ENCODE data around the gene IL1RL1.

The IL1RL1 gene

DNA sequence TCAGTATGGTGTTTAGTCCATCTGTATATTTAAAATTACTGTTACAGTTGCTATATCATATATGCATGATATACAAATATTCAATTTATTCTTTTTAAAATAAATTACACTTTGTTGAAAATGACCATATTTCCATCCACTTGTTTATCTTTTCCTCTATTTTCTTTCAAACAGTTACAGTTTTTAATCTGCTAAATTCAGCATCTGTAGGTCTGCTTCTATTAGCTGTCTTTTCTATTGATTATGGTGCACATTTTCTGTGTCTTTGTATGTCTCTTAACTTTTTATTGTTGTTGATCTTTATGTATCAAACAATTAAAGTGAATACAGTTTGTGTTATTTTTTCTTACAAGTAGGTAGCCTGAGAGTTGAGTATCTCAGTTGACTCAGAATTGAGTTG lies 72.4 kb downstream of the IL1RL1 start:
- no peak for DNase-seq

- DNase-seq = no peak
Observed at GRCh38 chr2:102385522-102385921, 74.2 kb downstream of the IL1RL1 start.

- DNase-seq = no peak
Observed at GRCh38 chr2:102386004-102386403, 74.6 kb downstream of the IL1RL1 start.

DNA sequence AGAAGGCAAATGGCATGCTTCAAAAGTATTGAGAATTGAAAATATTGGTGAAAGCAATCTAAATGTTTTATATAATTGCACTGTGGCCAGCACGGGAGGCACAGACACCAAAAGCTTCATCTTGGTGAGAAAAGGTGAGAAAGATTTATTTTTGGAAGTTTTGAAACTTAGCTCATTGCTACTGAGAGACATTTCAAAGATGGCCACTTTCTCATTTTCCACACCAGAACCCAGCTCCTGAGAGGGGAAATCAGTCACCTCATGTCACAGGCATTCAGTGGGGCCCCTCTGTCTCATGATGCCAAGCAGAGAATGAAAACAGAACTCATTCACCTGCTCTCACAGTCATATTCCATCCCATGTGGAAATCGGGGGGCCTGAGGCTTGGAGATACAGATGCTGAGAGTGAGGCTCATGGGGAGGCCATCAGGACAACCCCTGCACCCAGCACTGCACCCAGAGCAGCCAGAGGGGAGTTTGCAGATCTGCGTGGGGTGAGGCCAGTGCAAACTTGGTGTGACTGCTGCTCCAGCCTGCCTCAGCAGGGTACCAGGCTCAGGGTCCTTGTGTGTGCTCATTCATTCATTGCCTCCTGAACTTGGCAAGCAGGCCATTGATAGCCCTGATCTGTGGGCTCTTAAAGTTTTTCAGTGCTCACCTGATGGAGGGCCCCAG lies 75.6 kb downstream of the IL1RL1 start:
- no peak for DNase-seq

DNA sequence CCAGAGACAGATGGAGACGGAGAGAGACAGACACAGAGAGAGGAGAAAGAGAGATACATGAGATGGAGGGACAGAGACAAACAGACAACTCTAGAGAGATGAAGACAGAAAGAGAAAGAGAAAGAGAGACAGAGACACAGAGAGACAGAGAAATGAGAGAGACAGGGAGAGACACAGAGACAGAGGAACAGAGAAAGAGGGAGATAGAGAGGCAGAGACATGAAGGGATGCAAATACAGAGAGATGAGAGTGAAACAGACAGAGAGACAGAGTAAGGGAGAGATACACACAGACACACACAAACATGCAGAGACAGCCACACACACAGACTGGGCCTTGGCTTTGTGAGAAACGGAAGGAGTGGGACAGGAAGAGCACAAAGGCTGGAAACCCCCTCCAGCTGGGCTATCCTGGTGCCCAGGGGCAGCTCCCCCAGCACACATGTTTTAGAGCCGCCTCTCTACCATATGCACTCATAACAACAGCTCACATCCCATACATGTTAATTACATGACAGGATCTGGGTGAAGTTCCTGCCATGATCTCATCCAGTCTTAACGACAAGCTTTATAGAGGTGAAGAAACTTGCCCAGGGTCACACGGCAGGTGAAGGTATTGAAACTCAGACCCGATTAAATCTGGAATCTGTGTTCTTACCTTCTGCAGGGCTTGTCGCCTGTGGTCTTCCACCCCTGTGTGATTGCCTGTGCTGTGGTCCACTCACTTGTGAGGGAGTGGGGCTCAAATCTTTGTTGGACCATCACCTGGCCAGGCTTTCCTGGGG lies 76.6 kb downstream of the IL1RL1 start:
- no peak for DNase-seq

- no peak for DNase-seq
Observed at GRCh38 chr2:102391565-102391964, 80.2 kb downstream of the IL1RL1 start.

DNA sequence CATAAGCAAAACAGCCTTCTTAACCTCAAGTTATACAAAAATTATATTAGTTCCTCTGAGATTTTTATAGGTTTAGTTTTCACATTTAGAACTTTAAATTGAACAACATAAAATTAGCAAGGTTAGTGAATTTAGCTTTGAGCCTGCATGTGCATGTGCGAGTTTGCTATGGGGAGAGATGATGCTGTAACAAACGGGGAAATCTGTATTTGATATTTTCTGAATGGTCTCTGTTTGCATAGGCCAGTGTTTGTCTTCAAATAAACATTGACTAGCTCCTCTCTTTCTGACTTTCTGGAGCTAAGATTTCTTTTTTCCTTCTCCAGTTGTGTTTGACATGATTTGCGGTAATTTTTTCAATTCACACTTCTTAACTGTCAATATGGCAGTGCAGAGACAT lies 80.7 kb downstream of the IL1RL1 start:
- DNase-seq = no peak

- DNase-seq = no peak
Observed at GRCh38 chr2:102392942-102393341, 81.6 kb downstream of the IL1RL1 start.

GRCh38 chr2:102396012-102396411 lies 84.6 kb downstream of the IL1RL1 start:
- no peak for DNase-seq

GRCh38 chr2:102397209-102397608 lies 85.8 kb downstream of the IL1RL1 start:
- no peak for DNase-seq

- no peak for DNase-seq
Observed at GRCh38 chr2:102399499-102400141, 88.3 kb downstream of the IL1RL1 start.

GRCh38 chr2:102401456-102401855 lies 90.1 kb downstream of the IL1RL1 start:
- peak; percentile 49 for DNase-seq
